HG03196 (cell line): ENCODE measurements around the gene NIPAL3.

Experiments used
- ATAC-seq: cut with Tn5 transposase; IDR thresholded peaks from one replicate; pipeline ENCODE4 v1.9.1; 2021; ENCODE audit not compliant: unreplicated experiment

Gene NIPAL3

GRCh38 chr1:24415334-24415909 is at the start of gene NIPAL3:
Gene NIPAL3 (plus strand): TSS chr1:24415802. CDS start chr1:24419548, 3,746 bp downstream.
- peak; percentile 84 for ATAC-seq

GRCh38 chr1:24366707-24367106 is 48.9 kb upstream of the NIPAL3 start:
- no peak for ATAC-seq

GRCh38 chr1:24369199-24369598 is 46.4 kb upstream of the NIPAL3 start:
- no peak for ATAC-seq

- ATAC-seq = no peak
Measured at GRCh38 chr1:24369801-24370200, 45.8 kb upstream of the NIPAL3 start.

GRCh38 chr1:24373044-24373443 is 42.6 kb upstream of the NIPAL3 start:
- ATAC-seq = no peak

- no peak for ATAC-seq
Measured at GRCh38 chr1:24373710-24374109, 41.9 kb upstream of the NIPAL3 start.

GRCh38 chr1:24374891-24375786 is 40.5 kb upstream of the NIPAL3 start:
- no peak for ATAC-seq

- ATAC-seq = no peak
Measured at GRCh38 chr1:24379733-24380315, 35.8 kb upstream of the NIPAL3 start.

GRCh38 chr1:24380508-24380907 is 35.1 kb upstream of the NIPAL3 start:
- no peak for ATAC-seq

GRCh38 chr1:24381256-24381655 is 34.3 kb upstream of the NIPAL3 start:
- no peak for ATAC-seq

- ATAC-seq = no peak
Measured at GRCh38 chr1:24382165-24382577, 33.4 kb upstream of the NIPAL3 start.

GRCh38 chr1:24383381-24383940 is 32.1 kb upstream of the NIPAL3 start:
- no peak for ATAC-seq

GRCh38 chr1:24384251-24385090 is 31.1 kb upstream of the NIPAL3 start:
- peak; percentile 49 for ATAC-seq

- no peak for ATAC-seq
Measured at GRCh38 chr1:24385160-24385940, 30.3 kb upstream of the NIPAL3 start.

- no peak for ATAC-seq
Measured at GRCh38 chr1:24386241-24386640, 29.4 kb upstream of the NIPAL3 start.

- no peak for ATAC-seq
Measured at GRCh38 chr1:24386931-24387330, 28.7 kb upstream of the NIPAL3 start.

GRCh38 chr1:24387636-24388175 is 27.9 kb upstream of the NIPAL3 start:
- no peak for ATAC-seq

GRCh38 chr1:24388331-24388885 is 27.2 kb upstream of the NIPAL3 start:
- no peak for ATAC-seq

- no peak for ATAC-seq
Measured at GRCh38 chr1:24389231-24389678, 26.3 kb upstream of the NIPAL3 start.
